Astrocyte (in vitro differentiated cells and primary cell): Measurements from ENCODE around the gene TLL2. TPM values are rescaled to one million over a fixed set of nuclear protein-coding genes. Genes with fewer than 3 reads are reported as not detected.

Source experiments
- DNase-seq: peaks from one replicate; pipeline ENCODE4 v3.0.0-alpha.2; 2010; ENCODE audit warnings: low read depth
- FAIRE-seq: peaks from 2 replicates; lab custom pipeline; 2011; peaks lifted over from hg19 to GRCh38; lab: Jason Lieb, UNC
- H2AFZ ChIP-seq: 2 replicates; pipeline ENCODE4 v1.6.0; 2012; ENCODE audit warnings: low read depth, low read length, inconsistent platforms
- H3K27ac ChIP-seq: 2 replicates; pipeline ENCODE4 v1.5.1; 2011; ENCODE audit warnings: low read depth, low read length, inconsistent platforms
- H3K27me3 ChIP-seq: 2 replicates; pipeline ENCODE4 v1.6.0; 2011; ENCODE audit warnings: low read length, inconsistent platforms; ENCODE audit not compliant: insufficient read depth
- H3K36me3 ChIP-seq: 2 replicates; pipeline ENCODE4 v1.5.1; 2011; ENCODE audit warnings: low read length, inconsistent platforms; ENCODE audit not compliant: insufficient read depth
- H3K4me1 ChIP-seq: 2 replicates; pipeline ENCODE4 v1.5.1; 2011; ENCODE audit warnings: low read length, inconsistent platforms; ENCODE audit not compliant: insufficient read depth
- H3K4me2 ChIP-seq: 2 replicates; pipeline ENCODE4 v1.6.0; 2012; ENCODE audit warnings: low read length, inconsistent platforms
- H3K4me3 ChIP-seq: 2 replicates; pipeline ENCODE4 v1.5.1; 2011; ENCODE audit warnings: low read depth, mild to moderate bottlenecking, low read length, inconsistent platforms; ENCODE audit not compliant: insufficient read depth
- H3K79me2 ChIP-seq: 2 replicates; pipeline ENCODE4 v1.6.0; 2012; ENCODE audit warnings: mild to moderate bottlenecking, low read length, inconsistent platforms; ENCODE audit not compliant: insufficient read depth
- H3K9ac ChIP-seq: 2 replicates; pipeline ENCODE4 v1.6.0; 2012; ENCODE audit warnings: mild to moderate bottlenecking, low read length, inconsistent platforms
- H3K9me3 ChIP-seq: 2 replicates; pipeline ENCODE4 v1.5.1; 2012; ENCODE audit warnings: low read depth, mild to moderate bottlenecking, low read length, inconsistent platforms; ENCODE audit not compliant: insufficient read depth
- H4K20me1 ChIP-seq: 2 replicates; pipeline ENCODE4 v1.6.0; 2012; ENCODE audit warnings: low read length, inconsistent platforms; ENCODE audit not compliant: insufficient read depth
- H3K27ac Mint-ChIP-seq: one replicate; pipeline ENCODE4 v1.8.0; 2021; ENCODE audit warnings: mild to moderate bottlenecking, mixed read lengths; ENCODE audit not compliant: unreplicated experiment
- H3K27me3 Mint-ChIP-seq: one replicate; pipeline ENCODE4 v1.8.0; 2021; ENCODE audit warnings: low read depth, mixed read lengths; ENCODE audit not compliant: unreplicated experiment
- H3K36me3 Mint-ChIP-seq: one replicate; pipeline ENCODE4 v1.8.0; 2021; ENCODE audit warnings: low read depth, mixed read lengths; ENCODE audit not compliant: unreplicated experiment
- H3K4me1 Mint-ChIP-seq: one replicate; pipeline ENCODE4 v1.8.0; 2021; ENCODE audit warnings: low read depth, mixed read lengths; ENCODE audit not compliant: unreplicated experiment
- H3K4me3 Mint-ChIP-seq: one replicate; pipeline ENCODE4 v1.8.0; 2021; ENCODE audit warnings: mild to moderate bottlenecking, moderate library complexity, mixed read lengths; ENCODE audit not compliant: unreplicated experiment
- H3K9me3 Mint-ChIP-seq: one replicate; pipeline ENCODE4 v1.8.0; 2021; ENCODE audit warnings: mild to moderate bottlenecking, mixed read lengths; ENCODE audit not compliant: unreplicated experiment
- EZH2 ChIP-seq: IDR thresholded peaks from 2 replicates; pipeline ENCODE4 v1.6.1; 2012; ENCODE audit warnings: mild to moderate bottlenecking, low read length, inconsistent platforms; ENCODE audit not compliant: insufficient read depth
- total RNA-seq: library from RNA; stranded (reverse); gene quantifications from 2 replicates; pipeline ENCODE4 v1.2.1, GENCODE V29; 2021
- TF ChIP-seq, protein P1 (sequence below): IDR thresholded peaks from 2 replicates; pipeline ENCODE4 v1.5.1; 2011; ENCODE audit warnings: low read depth, mild to moderate bottlenecking, inconsistent platforms, low read length, moderate library complexity; ENCODE audit not compliant: insufficient read depth

The TLL2 gene
- total RNA-seq, 1 donor from 2014 or later, result 7.6 TPM

DNA sequence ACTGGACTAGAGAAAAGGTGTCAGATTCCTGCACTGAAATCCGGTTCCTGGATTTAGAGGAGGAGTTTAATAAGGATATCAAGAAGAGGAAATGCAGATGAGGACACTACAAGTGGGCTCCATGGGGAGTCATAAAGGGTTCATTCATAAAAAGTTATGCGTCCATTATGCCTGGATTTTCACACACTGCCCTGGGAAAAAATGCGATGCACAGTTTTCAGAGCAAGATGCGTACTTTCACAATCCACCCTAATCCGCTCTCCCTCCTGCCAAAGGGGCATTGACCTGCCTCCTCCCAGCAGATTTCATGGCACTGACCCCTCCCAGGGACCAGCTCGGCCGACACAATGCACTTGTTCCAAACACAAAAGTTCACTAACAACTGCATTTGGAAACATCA lies 112.7 kb downstream of the TLL2 start:
- Histone ChIP-seq H3K27ac (no peak overlapping the region), H3K36me3 (no peaks in the 10 kb centered on the region), H2AFZ (no peak overlapping the region), H3K79me2 (no peaks in the 10 kb centered on the region), H3K4me2 (no peak overlapping the region), H3K9ac (no peak overlapping the region), H3K4me1 (no peaks in the 10 kb centered on the region), H3K4me3 (no peak overlapping the region), H4K20me1 (no peaks in the 10 kb centered on the region), H3K9me3 (no peaks in the 10 kb centered on the region), H3K27me3 (peaks cover 47% of the 10 kb centered on the region)
- peak; percentile 47 for TF ChIP-seq EZH2
- TF ChIP-seq, protein P1, sequence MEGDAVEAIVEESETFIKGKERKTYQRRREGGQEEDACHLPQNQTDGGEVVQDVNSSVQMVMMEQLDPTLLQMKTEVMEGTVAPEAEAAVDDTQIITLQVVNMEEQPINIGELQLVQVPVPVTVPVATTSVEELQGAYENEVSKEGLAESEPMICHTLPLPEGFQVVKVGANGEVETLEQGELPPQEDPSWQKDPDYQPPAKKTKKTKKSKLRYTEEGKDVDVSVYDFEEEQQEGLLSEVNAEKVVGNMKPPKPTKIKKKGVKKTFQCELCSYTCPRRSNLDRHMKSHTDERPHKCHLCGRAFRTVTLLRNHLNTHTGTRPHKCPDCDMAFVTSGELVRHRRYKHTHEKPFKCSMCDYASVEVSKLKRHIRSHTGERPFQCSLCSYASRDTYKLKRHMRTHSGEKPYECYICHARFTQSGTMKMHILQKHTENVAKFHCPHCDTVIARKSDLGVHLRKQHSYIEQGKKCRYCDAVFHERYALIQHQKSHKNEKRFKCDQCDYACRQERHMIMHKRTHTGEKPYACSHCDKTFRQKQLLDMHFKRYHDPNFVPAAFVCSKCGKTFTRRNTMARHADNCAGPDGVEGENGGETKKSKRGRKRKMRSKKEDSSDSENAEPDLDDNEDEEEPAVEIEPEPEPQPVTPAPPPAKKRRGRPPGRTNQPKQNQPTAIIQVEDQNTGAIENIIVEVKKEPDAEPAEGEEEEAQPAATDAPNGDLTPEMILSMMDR, result no peak
- no peak for DNase-seq
- peaks cover 44% of the 10 kb centered on the region for H3K27me3 Mint-ChIP-seq
- H3K4me3 Mint-ChIP-seq, result no peak overlapping the region
- FAIRE-seq, result no peak
- no peak overlapping the region for H3K27ac Mint-ChIP-seq
- peaks cover 6% of the 10 kb centered on the region for H3K36me3 Mint-ChIP-seq
- H3K9me3 Mint-ChIP-seq, result no peaks in the 10 kb centered on the region
- peaks cover 1% of the 10 kb centered on the region for H3K4me1 Mint-ChIP-seq

DNA sequence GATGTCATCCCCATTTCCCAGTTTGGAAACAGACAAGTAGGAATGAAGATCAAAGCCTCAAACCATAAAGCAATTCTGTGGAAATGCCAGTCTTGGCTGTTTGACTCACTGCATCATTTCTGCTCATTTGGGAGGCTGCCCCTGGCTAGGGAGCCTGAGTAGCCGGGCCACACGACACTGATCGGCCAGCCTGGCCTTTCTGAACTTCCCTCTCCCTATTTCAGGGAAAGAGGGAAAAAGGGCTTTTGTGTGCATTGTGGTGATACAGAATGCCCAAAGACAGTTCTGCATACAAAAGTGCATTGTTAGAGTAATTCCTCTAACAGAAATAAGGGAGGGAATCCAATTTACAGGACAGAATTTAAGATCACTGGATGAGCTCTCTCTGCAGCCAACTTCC lies 113.3 kb downstream of the TLL2 start:
- H3K9ac ChIP-seq, result no peak overlapping the region

DNA sequence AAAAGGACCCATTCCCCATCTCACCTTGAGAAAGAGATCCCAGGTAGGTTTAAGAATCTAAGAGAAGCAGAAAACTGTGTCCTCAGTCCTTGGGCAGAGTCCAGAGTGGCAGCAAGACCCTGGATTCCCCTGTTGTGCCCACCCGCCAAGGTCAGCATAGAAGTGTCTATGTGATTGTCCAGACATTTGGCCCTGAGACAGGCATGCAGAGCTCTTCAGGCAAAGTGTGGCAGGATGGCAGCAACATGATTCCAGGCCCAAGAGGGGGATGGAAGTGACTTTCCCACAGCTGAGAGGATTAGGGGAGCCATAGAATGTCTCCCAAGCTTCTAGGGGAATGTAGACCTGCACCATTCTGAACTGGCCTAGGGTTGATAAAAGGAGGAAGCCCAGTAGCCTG lies 115.8 kb downstream of the TLL2 start:
- peaks cover 7% of the 10 kb centered on the region for H3K36me3 Mint-ChIP-seq
- TF ChIP-seq, protein P1, result no peak
- TF ChIP-seq EZH2, result no peak
- no peak overlapping the region for H2AFZ ChIP-seq

More for the DNA sequence above, 113.3 kb downstream of the TLL2 start:
- Mint-ChIP-seq H3K4me3 (no peak overlapping the region), H3K27me3 (peaks cover 46% of the 10 kb centered on the region), H3K36me3 (peaks cover 4% of the 10 kb centered on the region), H3K9me3 (no peaks in the 10 kb centered on the region), H3K4me1 (peaks cover 2% of the 10 kb centered on the region), H3K27ac (no peak overlapping the region)
- no peak for FAIRE-seq
- H3K36me3 ChIP-seq, result no peaks in the 10 kb centered on the region
- no peaks in the 10 kb centered on the region for H3K4me1 ChIP-seq
- no peak overlapping the region for H3K4me2 ChIP-seq
- no peaks in the 10 kb centered on the region for H3K9me3 ChIP-seq
- H3K4me3 ChIP-seq, result no peak overlapping the region
- peaks cover 47% of the 10 kb centered on the region for H3K27me3 ChIP-seq
- no peak for TF ChIP-seq EZH2
- TF ChIP-seq, protein P1, result no peak
- H4K20me1 ChIP-seq, result no peaks in the 10 kb centered on the region
- no peak for DNase-seq
- no peak overlapping the region for H3K27ac ChIP-seq
- no peak overlapping the region for H2AFZ ChIP-seq
- no peaks in the 10 kb centered on the region for H3K79me2 ChIP-seq

More for the DNA sequence above, 115.8 kb downstream of the TLL2 start:
- DNase-seq (no peak), FAIRE-seq (no peak)
- peaks cover 61% of the 10 kb centered on the region for H3K27me3 Mint-ChIP-seq
- peaks cover 2% of the 10 kb centered on the region for H3K4me1 Mint-ChIP-seq
- H3K9ac ChIP-seq, result no peak overlapping the region
- H3K79me2 ChIP-seq, result no peaks in the 10 kb centered on the region
- no peaks in the 10 kb centered on the region for H3K9me3 Mint-ChIP-seq
- no peaks in the 10 kb centered on the region for H3K9me3 ChIP-seq
- no peak overlapping the region for H3K4me3 ChIP-seq
- no peak overlapping the region for H3K27ac Mint-ChIP-seq
- no peak overlapping the region for H3K4me2 ChIP-seq
- H3K4me3 Mint-ChIP-seq, result no peak overlapping the region
- no peaks in the 10 kb centered on the region for H3K36me3 ChIP-seq
- H3K27ac ChIP-seq, result no peak overlapping the region
- no peaks in the 10 kb centered on the region for H3K4me1 ChIP-seq
- H3K27me3 ChIP-seq, result peaks cover 48% of the 10 kb centered on the region
- no peaks in the 10 kb centered on the region for H4K20me1 ChIP-seq
